GM12801 (cell line): ENCODE measurements around the gene IL17F.

ENCODE experiments used
- CTCF ChIP-seq: IDR thresholded peaks from one replicate; pipeline ENCODE4 v1.5.1; 2011; ENCODE audit warnings: control low read depth; ENCODE audit not compliant: insufficient read length; ENCODE audit errors: extremely low read depth

IL17F gene

GRCh38 chr6:52284131-52284459 is 39.8 kb upstream of the IL17F start:
- no peak for TF ChIP-seq CTCF

GRCh38 chr6:52283111-52283510 is 38.8 kb upstream of the IL17F start:
- no peak for TF ChIP-seq CTCF

- no peak for TF ChIP-seq CTCF
Observed at GRCh38 chr6:52276130-52276529, 31.8 kb upstream of the IL17F start.

- no peak for TF ChIP-seq CTCF
Observed at GRCh38 chr6:52271852-52272460, 27.7 kb upstream of the IL17F start.

GRCh38 chr6:52263709-52264540 is 19.6 kb upstream of the IL17F start:
- TF ChIP-seq CTCF: no peak

- no peak for TF ChIP-seq CTCF
Observed at GRCh38 chr6:52262620-52263344, 18.5 kb upstream of the IL17F start.

- TF ChIP-seq CTCF: no peak
Observed at GRCh38 chr6:52261229-52261628, 16.9 kb upstream of the IL17F start.
